ENCODE results near the gene RBM44.
"Not testable (repeated sequence)": the region's sequence is repeated elsewhere in the genome, so short reads cannot be mapped to it uniquely, and the experiment has no call there.

RBM44 gene

GRCh38 chr2:237754626-237755248 lies 43.8 kb upstream of the RBM44 start:
- in situ Hi-C loops (cut with MboI; ENCODE audit: low sequenced_read_pairs, unreplicated experiment), result no loop called here
- DNase-seq (ENCODE audit: low spot score), result no peak
- TF ChIP-seq CTCF (IDR thresholded peaks at IDR 0.05; ENCODE audit: borderline replicate concordance, control extremely low read depth, extremely low read depth, insufficient read depth, missing control alignments), result no peak

GRCh38 chr2:237757616-237758015 lies 41.0 kb upstream of the RBM44 start:
- no peak for DNase-seq (ENCODE audit: low spot score)
- no peak for TF ChIP-seq CTCF (IDR thresholded peaks at IDR 0.05; ENCODE audit: borderline replicate concordance, control extremely low read depth, extremely low read depth, insufficient read depth, missing control alignments)
- in situ Hi-C loops (cut with MboI; ENCODE audit: low sequenced_read_pairs, unreplicated experiment), result no loop called here

- DNase-seq (ENCODE audit: low spot score), result no peak
- no peak for TF ChIP-seq CTCF (IDR thresholded peaks at IDR 0.05; ENCODE audit: borderline replicate concordance, control extremely low read depth, extremely low read depth, insufficient read depth, missing control alignments)
- in situ Hi-C loops (cut with MboI; ENCODE audit: low sequenced_read_pairs, unreplicated experiment), result no loop called here
These were observed 40.4 kb upstream of the RBM44 start for GRCh38 chr2:237758185-237758584.

GRCh38 chr2:237759176-237759575 lies 39.4 kb upstream of the RBM44 start:
- TF ChIP-seq CTCF (IDR thresholded peaks at IDR 0.05; ENCODE audit: borderline replicate concordance, control extremely low read depth, extremely low read depth, insufficient read depth, missing control alignments), result no peak
- in situ Hi-C loops (cut with MboI; ENCODE audit: low sequenced_read_pairs, unreplicated experiment), result no loop called here
- no peak for DNase-seq (ENCODE audit: low spot score)

- in situ Hi-C loops (cut with MboI; ENCODE audit: low sequenced_read_pairs, unreplicated experiment), result no loop called here
- DNase-seq (ENCODE audit: low spot score), result no peak
- no peak for TF ChIP-seq CTCF (IDR thresholded peaks at IDR 0.05; ENCODE audit: borderline replicate concordance, control extremely low read depth, extremely low read depth, insufficient read depth, missing control alignments)
These were observed 37.8 kb upstream of the RBM44 start for GRCh38 chr2:237760506-237761502.

GRCh38 chr2:237762291-237763182 lies 36.0 kb upstream of the RBM44 start:
- DNase-seq (ENCODE audit: low spot score); in situ Hi-C loops (cut with MboI; ENCODE audit: low sequenced_read_pairs, unreplicated experiment): not testable (repeated sequence)
